HG03558 (cell line): Measurements from ENCODE around the gene IRF2BP2.

Source experiments
- ATAC-seq: cut with Tn5 transposase; IDR thresholded peaks from one replicate; pipeline ENCODE4 v1.9.1; 2021; ENCODE audit warnings: moderate number of reproducible peaks; ENCODE audit not compliant: unreplicated experiment; ENCODE audit errors: extremely low read depth

Gene IRF2BP2

DNA sequence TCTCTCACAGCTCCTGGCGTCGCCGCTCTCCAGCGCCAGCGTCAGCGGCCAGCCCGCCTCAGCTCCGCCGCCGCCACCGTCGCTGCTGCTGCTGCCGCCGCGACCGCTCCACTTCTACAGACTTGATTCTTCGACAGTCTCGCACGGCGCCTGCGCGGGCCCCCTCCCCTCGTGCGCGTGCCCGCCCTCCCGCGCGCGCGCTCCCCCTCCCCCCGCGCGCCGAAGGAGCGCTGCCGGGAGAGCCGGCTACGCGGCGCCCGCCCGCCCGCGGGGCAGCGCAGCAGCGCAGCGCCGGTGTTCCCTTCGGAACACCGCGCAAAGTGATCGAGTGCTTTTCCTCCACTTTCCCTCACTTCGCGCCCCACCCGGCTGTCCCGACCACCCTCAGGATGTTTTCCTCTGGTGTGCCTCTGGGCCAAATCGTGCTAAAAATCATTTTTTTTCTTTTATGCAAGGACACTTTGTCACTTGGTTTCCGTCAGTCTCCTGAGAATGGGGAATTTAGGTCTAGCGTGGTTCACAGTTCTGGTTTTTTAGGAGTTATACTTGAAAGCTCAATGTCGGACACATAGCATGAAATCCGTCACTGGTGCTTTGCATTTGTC lies at the start of gene IRF2BP2:
Gene IRF2BP2 (minus strand): TSS at position 118 of the 605 bp plus-strand sequence. CDS start 684 bp downstream, outside the sequence.
- ATAC-seq = no peak

DNA sequence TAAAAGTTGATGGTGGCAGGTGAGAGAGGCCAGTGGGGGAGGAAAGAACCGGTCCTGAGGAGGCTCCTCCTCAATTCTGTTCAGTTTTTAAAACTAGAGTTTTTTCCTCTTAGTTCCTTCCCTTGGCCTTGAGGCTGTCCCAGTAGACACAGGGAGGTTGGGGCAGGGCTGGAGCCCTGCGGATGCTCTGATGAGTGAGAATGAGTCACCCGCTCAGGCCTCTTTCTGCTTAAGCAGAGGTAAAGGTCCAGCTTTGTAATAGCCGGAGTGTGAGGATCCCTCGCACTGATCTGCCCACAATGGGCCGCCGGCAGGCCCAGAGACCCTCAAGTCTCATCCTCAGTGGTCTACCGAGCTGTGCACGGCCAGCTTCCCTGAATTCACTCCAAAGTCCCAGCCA lies 49.6 kb upstream of the IRF2BP2 start:
- no peak for ATAC-seq

DNA sequence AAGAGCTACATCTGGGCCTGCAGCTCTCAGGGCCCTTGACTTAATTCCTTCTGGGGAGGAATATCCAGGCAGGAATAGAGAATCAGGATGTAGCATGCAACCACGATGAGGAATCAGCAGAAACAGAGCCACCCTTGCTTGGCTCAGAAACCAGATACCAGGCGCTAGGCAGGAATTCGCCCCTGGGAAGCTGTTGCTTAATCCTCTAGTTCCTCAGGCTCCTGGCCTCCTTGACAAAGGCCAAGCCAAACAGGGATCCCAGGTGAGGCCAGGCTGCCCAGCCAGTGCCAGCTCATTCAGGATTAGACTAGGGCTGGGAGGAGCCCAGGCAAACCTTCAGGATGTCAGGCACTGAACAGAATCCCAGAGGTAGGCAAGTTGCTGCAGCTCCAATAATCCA lies 48.2 kb upstream of the IRF2BP2 start:
- no peak for ATAC-seq

DNA sequence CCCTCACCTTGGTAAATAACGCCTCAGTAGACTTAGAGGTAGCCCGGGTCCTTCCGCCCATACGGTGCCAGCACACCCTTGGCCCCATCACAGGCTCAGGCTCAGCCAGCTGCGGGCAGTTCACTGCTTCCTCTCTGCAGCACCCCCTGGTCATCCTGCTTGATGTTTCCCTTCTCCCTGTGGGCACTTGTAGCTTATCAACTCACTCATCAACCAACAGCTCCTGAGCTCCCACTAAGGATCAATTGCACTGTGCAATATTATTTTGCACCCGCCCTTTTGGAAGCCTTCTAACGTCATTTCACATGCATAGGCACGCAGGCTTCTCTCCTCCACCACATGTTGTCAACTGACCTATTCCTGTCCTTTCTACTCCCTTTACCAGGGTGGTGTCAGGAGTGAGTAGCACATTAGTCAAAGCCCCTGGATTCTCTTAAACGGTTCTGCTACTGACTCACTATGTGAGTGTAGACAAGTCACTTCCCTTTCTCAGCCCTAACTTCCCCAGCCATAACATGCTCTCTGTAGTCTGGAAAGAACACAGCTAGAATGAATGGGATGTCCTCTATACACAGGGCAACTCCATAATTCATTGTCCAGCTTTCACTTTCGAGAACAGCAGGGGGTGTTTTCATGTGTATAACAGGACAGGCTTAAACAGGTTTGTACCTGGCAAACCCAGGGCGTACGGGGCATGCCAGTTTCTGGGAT lies 47.1 kb upstream of the IRF2BP2 start:
- no peak for ATAC-seq

DNA sequence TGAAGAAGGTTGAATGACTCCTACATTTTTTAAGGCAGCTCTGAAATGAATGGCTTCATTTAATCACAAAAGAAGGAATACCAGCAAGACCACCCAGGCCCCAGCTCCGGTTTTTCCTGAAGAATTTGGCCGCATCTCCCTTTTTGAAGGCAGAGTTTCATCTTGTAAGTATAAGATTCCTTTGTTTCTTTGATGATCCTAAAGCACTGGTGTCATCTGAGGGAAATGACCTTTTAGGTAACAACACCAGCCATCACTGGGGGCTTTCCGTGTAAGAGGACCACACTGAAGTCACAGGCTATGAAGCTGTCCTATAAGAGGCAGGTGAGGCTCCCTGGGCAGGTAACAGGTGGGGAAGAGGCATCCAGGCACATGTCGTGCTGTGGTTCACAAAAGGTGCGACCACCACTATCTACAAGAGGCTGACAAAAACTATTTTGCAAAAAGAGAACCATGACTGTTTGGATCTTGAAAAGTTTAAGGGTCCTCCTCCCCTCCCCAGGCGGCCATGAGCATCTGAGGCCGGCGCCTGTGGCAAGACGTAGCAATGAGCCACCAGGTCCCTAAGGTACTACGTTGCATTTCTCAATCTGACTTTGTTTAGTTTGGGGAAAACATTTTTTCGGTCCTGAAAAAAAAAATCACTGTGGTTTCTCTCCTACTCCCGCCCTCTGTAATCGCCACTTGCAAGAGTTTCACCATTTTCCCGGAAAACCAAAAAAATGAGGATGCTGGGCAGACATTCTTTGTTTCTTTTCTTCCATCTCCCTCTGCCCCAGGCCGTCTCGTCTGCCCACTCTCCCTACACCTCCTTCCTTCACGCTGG lies 46.3 kb upstream of the IRF2BP2 start:
- no peak for ATAC-seq

DNA sequence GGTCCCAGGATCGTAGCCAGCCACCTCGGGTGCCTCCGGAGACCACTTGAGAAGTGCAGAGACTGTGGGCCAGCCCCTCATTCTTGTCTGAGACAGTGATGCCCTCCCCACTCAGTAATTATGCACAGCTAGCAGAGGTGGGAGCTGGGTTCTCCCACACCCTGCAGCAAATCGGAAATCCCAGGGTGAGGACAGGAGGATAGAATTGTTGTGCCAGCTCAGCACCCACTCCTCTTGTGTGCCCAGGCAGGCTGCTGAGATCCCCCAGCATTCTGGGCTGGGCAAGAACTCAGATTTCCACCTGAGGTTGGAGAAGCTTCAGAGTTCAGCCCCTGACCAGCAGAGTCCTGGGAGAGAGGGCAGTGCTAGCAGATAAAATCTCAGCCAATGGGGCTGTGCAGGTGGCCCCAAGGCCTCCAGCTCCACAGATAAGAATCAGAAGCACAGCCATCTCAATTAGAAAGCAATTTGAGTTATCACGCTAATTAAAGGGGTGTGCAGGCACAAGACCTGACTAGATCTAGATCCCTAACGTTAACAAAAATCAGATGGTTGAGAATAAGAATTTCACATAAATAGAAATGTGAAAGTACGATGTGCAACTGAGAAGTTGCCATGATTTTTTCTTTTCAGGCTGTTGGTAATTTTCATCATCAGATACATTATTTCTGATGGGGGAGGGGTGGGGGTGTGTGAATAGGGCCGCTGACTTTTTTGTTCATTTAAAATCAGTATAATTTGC lies 45.5 kb upstream of the IRF2BP2 start:
- no peak for ATAC-seq

DNA sequence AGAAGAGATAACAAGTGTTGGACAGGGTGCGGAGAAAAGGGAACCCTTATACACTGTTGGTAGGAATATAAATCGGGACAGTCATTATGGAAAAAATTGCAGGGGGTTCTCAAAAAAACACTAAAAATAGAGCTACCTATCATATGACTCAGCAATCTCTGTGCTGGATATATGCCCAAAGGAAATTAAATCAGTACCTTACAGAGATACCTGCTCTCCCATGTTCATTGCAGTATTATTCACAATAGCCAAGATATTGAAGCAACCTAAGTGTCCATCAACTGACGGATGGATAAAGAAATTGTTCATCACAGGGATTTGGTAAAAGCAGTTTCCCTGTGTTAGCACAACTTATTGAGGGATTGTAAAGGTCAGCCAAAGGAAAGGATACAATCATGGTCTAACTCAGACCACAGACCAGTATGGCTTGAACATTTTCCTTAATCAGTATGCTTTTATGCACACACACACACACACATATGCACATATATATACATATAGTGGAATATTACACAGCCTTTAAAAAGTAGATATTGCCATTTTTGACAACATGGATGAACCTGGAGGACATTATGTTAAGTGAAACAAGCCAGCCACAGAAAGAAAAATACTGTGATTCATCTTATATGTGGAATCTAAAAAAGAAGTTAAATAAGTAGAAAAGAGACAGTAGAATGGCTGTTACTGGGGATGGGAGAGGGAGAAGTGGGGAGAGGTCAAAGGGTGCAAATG lies 44.2 kb upstream of the IRF2BP2 start:
- no peak for ATAC-seq

DNA sequence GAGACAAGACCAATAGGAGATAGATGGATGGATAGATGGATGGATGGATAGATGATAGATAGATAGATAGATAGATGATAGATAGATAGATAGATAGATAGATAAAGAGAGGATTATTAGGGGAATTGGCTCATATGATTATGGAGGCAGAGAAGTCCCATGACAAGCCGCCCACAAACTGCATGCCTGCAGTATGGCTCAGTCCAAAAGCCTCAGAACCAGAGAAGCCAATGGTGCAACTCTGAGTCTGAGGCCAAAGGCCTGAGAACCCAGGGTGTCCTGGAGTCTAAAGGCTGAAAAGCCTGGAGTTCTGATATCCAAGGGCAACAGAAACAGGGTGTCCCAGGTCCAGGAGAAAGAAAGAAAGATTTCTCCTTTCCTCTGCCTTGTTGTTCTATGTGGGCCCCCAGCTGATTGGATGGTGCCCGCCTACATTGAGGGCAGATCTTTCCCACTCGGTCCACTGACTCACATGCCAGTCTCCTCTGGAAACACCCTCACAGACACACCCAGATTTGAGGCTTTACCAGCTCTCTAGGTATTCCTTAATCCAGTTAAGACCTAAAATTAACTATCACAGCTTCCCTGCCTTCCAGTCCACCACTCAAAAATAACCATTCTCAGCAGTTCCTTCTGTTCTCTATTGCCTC lies 39.6 kb upstream of the IRF2BP2 start:
- ATAC-seq = no peak

DNA sequence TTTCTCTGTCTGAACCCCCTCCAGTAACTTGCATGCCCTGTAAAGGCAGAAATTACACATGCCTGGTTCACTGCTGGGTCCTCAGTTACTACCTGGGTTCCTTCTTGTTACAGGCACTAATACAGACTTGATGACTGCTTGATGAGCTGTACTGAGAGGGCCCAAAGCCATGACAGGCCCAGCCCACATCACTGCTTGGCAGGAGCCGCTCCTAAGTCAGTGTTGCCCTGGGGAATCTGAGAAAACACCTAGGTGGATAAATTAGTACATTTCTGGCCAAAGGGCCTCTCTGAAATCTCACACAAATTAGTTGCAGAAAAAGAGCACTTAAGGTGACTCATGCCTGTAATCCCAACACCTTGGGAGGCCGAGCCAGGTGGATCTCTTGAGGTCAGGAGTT lies 37.8 kb upstream of the IRF2BP2 start:
- ATAC-seq = no peak

DNA sequence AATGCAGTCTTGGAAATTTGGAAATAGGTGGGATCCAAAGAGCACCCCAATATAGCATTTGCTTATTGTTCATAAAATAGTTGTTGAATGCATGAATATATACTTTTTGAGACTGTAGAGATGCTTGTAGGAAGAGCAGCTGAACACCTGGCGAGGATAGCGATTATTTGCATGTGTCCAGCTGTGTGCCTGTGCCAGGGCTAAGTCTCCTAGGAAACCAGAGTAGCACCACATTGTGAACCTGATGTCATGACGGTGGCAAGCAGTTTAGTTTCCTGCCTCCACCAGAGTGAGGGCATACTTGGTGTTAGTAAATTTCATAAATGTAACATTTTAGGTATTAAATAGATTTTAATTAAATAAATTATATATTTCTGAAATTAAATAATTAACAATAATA lies 37.3 kb upstream of the IRF2BP2 start:
- ATAC-seq = no peak

DNA sequence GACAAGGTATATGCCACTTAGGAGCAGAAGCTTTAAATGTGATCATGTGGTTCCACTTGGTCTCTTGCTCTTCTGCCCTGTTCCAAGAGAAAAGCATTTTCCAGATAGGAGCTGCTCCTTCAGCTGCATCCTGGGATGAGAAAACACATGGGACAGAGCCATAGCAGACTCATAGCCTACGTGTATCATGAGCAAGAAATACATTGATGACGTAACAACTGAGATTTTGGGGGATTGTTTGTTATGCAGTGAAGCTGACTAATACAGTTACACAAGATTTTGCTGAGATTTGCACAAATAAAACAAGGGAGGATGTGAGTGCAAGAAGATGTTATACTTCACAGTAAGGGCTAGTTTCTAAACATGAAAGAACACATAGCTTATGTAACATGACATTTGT lies 36.0 kb upstream of the IRF2BP2 start:
- ATAC-seq = no peak

DNA sequence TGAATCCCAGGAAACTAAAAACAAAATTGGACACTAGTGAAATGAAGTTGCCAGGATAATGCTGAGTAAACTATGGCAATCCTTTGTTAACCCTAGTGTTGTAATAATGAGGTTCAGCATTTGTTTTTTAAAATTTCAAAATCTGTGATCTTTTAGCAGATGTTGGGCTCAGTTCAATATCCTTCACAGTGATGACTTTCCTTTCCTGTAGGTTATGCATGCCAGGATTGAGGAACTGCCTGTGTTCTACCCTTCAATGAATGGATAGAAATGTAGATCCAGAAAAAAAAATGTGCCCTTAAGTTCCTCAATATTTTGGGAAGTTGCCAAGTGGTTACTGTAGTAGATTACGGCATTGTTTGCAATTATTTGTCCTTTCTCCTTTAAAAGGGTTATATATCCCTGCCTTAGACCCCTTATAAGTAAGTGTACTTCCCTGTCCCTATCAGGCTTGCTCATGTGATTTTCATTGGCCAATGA lies 35.5 kb upstream of the IRF2BP2 start:
- ATAC-seq = no peak

DNA sequence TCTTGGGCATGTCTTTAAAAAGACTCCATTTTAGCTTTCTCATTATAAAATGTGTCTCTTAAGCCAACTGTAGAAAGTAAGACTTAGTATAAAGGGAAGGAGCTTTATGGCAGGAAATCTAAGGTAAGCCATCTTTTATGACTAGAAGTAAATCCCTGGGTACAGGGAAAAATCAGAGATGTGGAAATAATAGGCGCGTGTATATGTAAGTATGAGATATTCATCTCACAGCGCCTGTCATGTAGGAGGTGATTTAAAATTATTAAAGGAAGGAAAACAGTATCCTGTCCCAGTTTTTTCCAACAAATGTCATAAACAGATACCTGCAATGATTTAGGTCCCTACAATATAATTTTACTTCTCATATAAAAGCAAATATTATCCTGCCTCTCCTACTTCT lies 35.0 kb upstream of the IRF2BP2 start:
- ATAC-seq = no peak

DNA sequence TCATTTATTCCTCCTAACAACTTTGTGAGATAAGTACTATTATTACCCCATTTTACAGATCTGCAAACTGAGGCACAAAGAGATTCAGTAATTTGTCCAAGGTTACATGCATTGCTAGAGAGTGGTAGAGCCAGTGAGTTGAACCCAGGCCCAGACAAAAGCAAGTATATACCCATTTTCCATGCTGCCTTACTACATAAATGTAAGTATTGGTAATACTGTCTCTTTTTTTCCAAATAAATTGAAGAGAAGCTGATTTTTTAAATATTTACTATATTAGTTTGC lies 33.8 kb upstream of the IRF2BP2 start:
- no peak for ATAC-seq

DNA sequence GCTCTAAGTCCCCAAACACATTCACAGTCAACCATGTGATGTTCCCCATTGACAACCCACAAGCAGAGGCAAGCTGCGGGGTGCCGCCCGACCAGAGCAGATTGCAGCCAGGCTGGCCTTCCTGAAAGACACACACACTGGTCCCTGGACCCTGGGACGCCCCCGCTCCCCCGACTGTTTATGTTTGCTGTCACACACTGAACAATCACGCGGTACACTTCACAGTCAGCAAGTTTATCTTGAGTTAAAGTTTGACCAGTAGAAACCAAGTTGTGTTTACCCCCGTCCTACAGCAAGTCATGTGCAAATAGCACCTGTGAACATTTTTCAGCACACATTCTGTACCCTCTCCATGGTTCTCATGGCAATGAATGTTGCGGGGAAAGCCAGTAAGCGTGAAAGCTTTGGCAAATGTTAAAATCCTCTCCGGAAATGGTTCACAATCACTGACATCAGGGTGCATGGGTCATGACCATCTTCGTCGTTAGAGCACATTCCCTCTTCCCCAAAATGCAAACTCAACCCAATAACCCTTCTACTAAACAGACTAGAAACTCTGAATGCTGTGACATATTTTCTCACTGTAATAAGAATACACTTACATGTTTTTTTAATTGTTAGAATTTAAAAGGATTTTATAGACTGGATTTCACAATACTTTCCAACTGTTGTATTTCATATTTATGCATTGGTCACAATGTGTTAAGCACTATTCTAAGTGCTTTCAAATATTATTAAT lies 33.3 kb upstream of the IRF2BP2 start:
- ATAC-seq = no peak

DNA sequence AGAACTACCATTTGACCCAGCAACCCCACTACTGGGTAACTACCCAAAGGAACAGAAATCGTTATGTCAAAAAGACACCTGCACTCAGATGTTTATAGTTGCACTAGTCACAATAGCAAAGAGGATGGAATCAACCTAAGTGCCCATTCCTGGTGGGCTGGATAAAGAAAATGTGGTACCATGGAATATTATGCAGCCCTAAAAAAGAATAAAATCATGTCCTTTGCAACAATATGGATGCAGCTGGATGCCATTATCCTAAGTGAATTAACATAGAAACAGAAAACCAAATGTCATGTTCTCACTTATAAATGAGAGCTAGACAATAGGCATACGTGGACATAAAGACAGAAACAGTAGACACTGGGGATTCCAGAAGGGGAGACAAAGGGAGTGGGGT lies 32.5 kb upstream of the IRF2BP2 start:
- ATAC-seq = no peak

DNA sequence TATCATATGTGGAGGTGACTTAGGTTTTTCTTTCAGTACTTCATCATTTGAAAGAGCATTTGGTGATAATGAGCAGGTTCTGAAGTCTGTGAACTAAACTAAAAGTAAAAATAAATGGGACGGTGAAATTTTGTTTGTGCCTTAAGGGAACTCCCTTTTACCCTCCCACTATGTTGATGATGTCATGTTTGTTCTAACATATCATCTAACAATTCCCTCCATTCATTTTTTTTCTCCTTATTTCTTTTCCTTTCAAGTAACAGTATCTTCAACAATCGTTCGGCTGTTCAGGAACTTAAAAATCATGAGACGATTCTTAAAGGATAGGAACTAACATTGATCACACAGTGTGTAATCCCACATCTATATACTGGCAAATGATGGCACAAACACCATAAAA lies 30.0 kb upstream of the IRF2BP2 start:
- no peak for ATAC-seq

DNA sequence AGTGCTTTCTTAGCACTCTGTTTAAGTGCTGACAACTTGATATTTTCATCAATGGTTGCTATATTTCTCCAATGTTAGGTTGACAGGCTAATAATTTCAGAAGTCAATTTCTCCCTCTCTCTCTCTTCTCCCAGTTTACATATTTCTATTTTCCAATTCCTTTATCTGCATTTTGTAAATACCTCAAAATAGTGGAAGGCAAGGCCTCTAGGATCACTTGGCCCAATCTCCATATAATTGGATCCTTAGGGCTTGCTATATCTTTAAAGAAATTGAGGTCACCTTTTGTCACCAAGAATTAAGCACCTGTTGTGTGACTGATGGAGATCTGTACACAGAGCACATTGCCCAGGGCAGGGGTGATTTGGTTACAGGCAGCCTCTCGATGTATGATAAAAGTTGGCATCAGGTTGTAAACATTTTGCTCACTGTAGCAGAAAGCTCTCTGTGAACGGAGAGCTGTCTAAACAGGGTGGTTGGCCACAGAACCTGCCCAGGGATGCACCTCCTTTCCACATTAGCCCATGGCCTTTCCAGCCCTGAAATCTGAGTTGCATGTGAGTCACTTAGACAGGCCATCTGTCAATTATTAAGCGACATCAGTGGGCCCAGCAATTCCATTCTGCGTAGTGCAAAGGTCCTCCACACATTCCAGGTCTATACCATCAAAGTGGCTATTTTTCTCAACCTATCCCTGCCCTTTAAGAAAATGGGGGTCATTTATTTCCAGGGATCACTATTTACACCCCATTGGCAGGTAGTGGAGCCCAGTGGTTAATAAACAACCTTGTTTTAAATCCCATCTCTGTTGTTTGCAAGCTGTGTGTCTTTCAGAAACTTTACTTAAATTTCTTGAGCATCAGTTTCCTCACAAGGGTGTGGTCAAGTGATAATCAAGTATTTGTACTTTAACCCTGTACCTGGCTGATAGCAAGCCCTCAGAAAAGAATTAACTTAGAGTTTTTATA lies 29.1 kb upstream of the IRF2BP2 start:
- ATAC-seq = no peak
